Coronary artery (tissue), 2 donors: Measurements from ENCODE around the gene CLRN2.
"Not testable (repeated sequence)": the region's sequence is repeated elsewhere in the genome, so short reads cannot be mapped to it uniquely, and the experiment has no call there.

ENCODE experiments used
- DNase-seq: peaks from one replicate; pipeline ENCODE4 v3.0.0-alpha.2; 2017; ENCODE audit warnings: low spot score
- H3K27ac ChIP-seq, 2 donors: fragments of 200-600 bp; sonication (generic); one replicate each; pipeline ENCODE4 v1.5.1; 2016 to 2019
- H3K4me3 ChIP-seq: fragments of 200-600 bp; sonication (generic); 2 replicates; pipeline ENCODE4 v1.5.1; 2016; ENCODE audit warnings: mild to moderate bottlenecking, moderate library complexity
- TF ChIP-seq, protein P1 (sequence below): fragments of 200-600 bp; sonication (generic); IDR thresholded peaks from one replicate; pipeline ENCODE4 v1.5.1; 2019; ENCODE audit warnings: antibody characterized with exemption

The CLRN2 gene

DNA sequence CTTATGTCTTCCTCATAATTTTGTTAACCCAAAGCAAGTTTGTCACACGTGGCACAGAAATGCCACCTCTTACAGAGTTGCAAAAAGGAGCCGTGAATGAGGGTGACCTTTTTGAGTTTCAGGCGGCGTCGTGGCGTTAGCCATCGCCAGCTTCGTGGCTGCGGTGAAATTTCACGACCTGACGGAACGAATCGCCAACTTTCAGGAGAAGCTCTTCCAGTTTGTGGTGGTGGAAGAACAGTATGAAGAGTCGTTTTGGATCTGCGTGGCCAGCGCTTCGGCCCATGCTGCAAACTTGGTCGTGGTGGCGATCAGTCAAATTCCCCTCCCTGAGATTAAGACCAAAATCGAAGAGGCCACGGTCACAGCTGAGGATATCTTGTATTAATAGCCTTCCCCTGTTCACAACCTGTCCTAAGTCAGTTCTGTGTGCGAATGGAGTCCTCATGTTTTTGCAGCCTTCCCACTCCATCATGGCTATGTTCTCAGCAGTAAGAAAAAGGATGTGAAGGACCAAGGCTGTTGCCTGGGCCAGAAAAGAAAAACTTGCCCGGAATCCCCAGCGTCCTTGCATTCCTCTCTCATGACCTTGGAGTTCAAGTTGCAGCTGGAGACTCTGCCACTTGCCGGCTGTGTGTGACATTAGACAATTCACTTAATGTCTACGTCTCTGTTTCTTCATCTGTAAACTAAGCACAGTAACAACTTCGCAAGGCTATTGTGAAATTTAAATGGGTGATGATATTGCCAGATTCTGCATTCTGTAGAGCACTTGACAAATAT lies 11.9 kb downstream of the CLRN2 start:
- no peak overlapping the region for H3K4me3 ChIP-seq
- DNase-seq: no peak
- no peak overlapping the region for H3K27ac ChIP-seq
- TF ChIP-seq, protein P1, sequence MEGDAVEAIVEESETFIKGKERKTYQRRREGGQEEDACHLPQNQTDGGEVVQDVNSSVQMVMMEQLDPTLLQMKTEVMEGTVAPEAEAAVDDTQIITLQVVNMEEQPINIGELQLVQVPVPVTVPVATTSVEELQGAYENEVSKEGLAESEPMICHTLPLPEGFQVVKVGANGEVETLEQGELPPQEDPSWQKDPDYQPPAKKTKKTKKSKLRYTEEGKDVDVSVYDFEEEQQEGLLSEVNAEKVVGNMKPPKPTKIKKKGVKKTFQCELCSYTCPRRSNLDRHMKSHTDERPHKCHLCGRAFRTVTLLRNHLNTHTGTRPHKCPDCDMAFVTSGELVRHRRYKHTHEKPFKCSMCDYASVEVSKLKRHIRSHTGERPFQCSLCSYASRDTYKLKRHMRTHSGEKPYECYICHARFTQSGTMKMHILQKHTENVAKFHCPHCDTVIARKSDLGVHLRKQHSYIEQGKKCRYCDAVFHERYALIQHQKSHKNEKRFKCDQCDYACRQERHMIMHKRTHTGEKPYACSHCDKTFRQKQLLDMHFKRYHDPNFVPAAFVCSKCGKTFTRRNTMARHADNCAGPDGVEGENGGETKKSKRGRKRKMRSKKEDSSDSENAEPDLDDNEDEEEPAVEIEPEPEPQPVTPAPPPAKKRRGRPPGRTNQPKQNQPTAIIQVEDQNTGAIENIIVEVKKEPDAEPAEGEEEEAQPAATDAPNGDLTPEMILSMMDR: no peak

DNA sequence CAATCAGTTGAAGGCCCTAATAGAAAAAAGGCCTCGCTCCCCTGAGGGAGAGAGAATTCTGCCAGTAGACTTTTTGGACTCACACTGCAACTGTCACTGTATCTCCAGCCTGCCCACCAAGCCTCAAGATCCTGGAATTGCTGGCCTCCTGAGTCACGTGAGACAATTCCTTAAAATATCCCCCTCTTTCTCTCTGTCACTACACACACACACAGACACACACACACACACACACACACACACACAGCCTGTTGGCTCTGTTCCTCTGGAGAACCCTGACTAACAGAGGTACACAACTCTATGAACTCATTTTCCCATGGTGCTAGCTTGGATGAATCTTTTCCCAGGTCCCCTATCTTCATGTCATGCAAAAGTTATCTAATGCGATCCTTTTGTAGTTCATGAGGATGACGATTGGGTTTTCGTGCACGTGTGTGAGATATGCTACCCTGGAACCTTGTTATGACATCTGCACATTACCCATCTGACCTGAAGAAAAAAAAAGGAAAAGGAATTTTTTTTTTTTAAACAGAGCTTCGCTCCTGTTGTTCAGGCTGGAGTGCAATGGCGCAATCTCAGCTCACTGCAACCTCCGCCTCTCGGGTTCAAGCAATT lies 13.7 kb downstream of the CLRN2 start:
- no peak overlapping the region for H3K27ac ChIP-seq

DNA sequence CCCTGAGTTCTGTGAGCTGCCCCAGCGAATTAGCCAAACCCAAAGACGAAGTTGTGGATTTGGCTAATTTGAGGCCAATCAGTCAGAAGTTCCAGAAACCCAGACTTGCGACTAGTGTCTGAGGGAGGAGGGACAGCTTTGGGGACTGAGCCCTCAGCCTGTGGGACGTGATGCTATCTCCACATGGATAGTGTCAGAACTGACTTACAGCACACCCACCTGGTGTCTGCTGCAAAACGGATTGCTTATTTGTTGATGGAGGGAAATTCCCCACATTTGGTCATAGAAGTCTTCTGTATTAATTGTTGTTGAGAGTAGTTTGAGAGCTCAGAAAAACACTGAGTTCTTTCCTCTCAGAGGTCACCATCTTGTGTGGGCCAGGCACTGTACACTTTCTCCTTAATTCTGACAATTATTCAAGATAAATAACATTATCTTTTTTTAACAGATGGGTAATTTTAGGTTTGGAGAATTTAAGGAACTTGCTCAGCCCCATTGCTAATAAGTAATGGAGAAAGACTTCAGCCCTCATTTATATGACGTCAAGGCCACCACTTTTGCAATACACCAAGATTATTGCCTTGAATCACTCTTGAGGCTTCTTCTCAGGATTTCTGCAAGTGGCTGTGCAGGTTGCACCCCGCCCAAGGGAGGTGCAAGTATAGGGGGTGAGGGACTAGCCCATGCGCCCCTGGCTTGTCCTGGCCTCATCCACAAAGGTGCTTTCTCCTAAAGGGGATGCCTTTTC lies 16.7 kb downstream of the CLRN2 start:
- no peak overlapping the region for H3K4me3 ChIP-seq
- DNase-seq: no peak
- TF ChIP-seq, protein P1: no peak
- no peak overlapping the region for H3K27ac ChIP-seq

More for the DNA sequence above, 13.7 kb downstream of the CLRN2 start:
- TF ChIP-seq, protein P1: no peak
- no peak overlapping the region for H3K4me3 ChIP-seq
- no peak for DNase-seq

DNA sequence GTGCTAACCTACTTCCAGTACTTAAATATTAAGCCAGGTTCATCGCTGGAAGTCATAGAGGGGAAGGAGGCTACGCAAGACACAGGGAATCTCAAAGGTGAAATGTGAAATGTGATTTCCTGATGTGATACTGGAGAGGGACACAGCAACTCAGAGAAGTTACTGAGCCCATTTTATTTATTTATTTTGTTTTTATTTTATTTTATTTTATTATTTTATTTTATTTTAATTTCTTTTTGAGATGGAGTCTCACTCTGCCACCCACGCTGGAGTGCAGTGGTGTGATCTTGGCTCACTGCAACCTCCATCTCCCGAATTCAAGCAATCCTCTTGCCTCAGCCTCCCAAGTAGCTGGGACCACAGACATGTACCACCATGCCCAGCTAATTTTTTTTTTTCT lies 19.7 kb downstream of the CLRN2 start:
- DNase-seq: no peak
- TF ChIP-seq, protein P1: no peak
- Histone ChIP-seq H3K4me3 (no peak overlapping the region), H3K27ac (no peak overlapping the region)

DNA sequence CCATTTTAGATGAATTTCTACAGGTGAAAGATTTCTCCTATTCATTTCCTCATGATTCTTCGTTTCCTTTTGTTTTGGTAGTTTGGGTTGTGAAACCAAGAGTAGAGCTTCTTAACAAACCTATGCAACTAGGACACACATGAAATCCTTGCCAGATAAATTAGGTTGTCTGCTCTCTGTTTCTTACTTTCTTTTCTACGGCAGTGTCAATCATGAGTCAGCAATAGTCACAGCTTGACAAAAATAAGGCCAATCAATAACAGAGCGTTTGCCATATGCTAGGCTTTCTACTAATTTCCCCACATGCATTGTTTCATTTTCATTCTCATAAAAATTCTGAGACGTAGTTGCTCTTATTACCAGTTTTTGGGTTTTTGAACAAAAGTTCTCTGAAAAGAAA lies 20.3 kb downstream of the CLRN2 start:
- no peak overlapping the region for H3K27ac ChIP-seq

DNA sequence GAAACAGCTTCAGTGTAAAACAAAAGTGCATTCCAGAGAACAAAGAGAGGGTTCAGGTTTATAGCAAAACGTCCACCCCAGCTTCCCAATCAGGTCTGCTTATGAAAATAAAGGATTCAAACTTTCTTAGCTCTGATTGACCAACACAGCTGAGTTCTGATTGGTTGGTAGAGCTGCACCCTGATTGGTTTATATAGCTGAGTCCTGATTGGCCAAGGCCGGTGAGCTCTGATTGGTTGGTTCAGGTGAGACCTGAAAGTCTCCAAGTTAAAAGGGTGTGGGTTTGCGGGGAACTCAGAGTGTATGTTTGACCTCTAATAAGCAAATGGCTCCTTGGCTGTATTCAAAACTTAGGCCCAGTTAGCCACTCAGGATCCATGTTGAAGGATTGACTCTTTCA lies 20.9 kb downstream of the CLRN2 start:
- TF ChIP-seq, protein P1: no peak
- Histone ChIP-seq H3K4me3 (no peak overlapping the region), H3K27ac (no peak overlapping the region)
- no peak for DNase-seq

More for the DNA sequence above, 20.3 kb downstream of the CLRN2 start:
- no peak overlapping the region for H3K4me3 ChIP-seq
- TF ChIP-seq, protein P1: no peak
- no peak for DNase-seq

DNA sequence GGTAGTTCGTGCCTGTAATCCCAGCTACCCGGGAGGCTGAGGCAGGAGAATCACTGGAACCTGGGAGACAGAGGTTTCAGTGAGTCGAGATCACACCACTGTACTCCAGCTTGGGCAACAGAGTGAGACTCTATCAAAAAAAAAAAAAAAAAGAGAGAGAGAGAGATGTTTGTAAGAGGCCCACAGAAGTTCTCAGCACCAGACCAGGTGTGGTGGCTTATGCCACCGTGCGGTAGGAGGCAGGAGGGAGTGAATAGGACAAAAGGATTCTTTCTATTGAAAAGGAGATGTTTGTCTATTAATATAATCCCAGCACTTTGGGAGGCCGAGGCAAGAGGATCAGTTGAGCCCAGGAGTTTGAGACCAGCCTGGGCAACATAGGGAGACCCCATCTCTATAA lies 22.1 kb downstream of the CLRN2 start:
- not testable (repeated sequence) for H3K4me3 ChIP-seq, DNase-seq, H3K27ac ChIP-seq
